Uterus (tissue), 4 donors: ENCODE results near the gene HLA-DMA. TPM values are rescaled to one million over a fixed set of nuclear protein-coding genes. Genes with fewer than 3 reads are reported as not detected.

Source experiments
- DNase-seq, 2 donors: peaks; one replicate each; pipeline ENCODE4 v3.0.0-alpha.2; 2019 to 2020
- H3K27ac ChIP-seq, 2 donors: fragments of 200-600 bp; sonication (generic); 1 replicate in 1 of 2; 2 replicates in 1 of 2; pipeline ENCODE4 v1.5.1; 2016 to 2018
- H3K27me3 ChIP-seq, 2 donors: fragments of 200-600 bp; sonication (generic); one replicate each; pipeline ENCODE4 v1.5.1; 2018 to 2019; ENCODE audit warnings: control low read depth in 1 of 2
- H3K36me3 ChIP-seq, 2 donors: fragments of 200-600 bp; sonication (generic); one replicate each; pipeline ENCODE4 v1.5.1; 2019; ENCODE audit warnings: control low read depth in 1 of 2
- H3K4me1 ChIP-seq, 2 donors: fragments of 200-600 bp; sonication (generic); one replicate each; pipeline ENCODE4 v1.5.1; 2018 to 2019; ENCODE audit warnings: control low read depth in 1 of 2
- H3K4me3 ChIP-seq, 2 donors: fragments of 200-600 bp; sonication (generic); 1 replicate in 1 of 2; 2 replicates in 1 of 2; pipeline ENCODE4 v1.5.1; 2018 to 2019; ENCODE audit warnings: mild to moderate bottlenecking in 1 of 2
- H3K9me3 ChIP-seq, 2 donors: fragments of 200-600 bp; sonication (generic); one replicate each; pipeline ENCODE4 v1.5.1; 2019; ENCODE audit warnings: control low read depth in 1 of 2
- POLR2A ChIP-seq, 2 donors: fragments of 450-650 bp; IDR thresholded peaks; one replicate each; pipeline ENCODE4 v1.6.1; 2016; ENCODE audit warnings: antibody characterized with exemption in 2 of 2, mild to moderate bottlenecking in 1 of 2, moderate library complexity in 1 of 2
- intact Hi-C: fragments of 100-400 bp; cut with DNase I; formaldehyde crosslinking; loops from one replicate; pipeline ENCODE4 v1.15.1; 2023; ENCODE audit warnings: low total_unique reads
- total RNA-seq, 4 donors: library from RNA; depleted of rRNA in 3 of 4; stranded (reverse); fragments of >200 nt in 3 of 4; gene quantifications; one replicate each; pipeline versions ENCODE4 v1.1.0 to v1.2.4, GENCODE V29; 2014 to 2023
- TF ChIP-seq, protein P1 (sequence below), 4 experiments: fragments of 200-600 bp in 2 of 4; fragments of 450-650 bp in 2 of 4; sonication (generic) in 2 of 4; IDR thresholded peaks; one replicate each; pipeline ENCODE4 v1.5.1; 2016 to 2019; ENCODE audit warnings: antibody characterized with exemption in 4 of 4, mild to moderate bottlenecking in 2 of 4, moderate library complexity in 1 of 4
- donor health status: DM: yes; HTN: yes; CAD: no.

HLA-DMA gene
- total RNA-seq, 4 donors from 2014 or later: 6.6 to 134 (median 51.7) TPM

DNA sequence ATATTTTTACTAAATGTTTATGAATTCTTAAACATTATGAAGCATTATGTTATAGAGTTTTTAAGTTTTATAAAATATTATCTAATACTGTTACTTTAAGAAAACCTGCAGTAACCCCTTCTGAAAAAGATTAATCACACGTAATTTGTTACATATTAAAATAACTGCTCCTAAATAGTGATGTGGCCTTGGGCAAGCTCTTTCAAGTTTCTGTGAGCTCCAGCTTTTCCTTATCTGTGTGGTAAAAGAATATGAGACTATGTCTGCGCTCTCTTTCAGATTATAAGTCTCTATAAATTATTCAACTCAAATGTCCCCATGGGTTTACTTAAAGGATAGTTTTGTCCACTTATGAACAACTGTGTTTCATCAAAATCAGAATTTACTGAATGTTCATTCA lies 44.0 kb downstream of the HLA-DMA start:
- Histone ChIP-seq H3K4me3 (no peak overlapping the region), H3K36me3 (no peaks in the 10 kb centered on the region), H3K27ac (no peak overlapping the region), H3K4me1 (no peaks in the 10 kb centered on the region), H3K9me3 (no peaks in the 10 kb centered on the region), H3K27me3 (no peaks in the 10 kb centered on the region)
- intact Hi-C loops: no loop called here
- TF ChIP-seq, protein P1, sequence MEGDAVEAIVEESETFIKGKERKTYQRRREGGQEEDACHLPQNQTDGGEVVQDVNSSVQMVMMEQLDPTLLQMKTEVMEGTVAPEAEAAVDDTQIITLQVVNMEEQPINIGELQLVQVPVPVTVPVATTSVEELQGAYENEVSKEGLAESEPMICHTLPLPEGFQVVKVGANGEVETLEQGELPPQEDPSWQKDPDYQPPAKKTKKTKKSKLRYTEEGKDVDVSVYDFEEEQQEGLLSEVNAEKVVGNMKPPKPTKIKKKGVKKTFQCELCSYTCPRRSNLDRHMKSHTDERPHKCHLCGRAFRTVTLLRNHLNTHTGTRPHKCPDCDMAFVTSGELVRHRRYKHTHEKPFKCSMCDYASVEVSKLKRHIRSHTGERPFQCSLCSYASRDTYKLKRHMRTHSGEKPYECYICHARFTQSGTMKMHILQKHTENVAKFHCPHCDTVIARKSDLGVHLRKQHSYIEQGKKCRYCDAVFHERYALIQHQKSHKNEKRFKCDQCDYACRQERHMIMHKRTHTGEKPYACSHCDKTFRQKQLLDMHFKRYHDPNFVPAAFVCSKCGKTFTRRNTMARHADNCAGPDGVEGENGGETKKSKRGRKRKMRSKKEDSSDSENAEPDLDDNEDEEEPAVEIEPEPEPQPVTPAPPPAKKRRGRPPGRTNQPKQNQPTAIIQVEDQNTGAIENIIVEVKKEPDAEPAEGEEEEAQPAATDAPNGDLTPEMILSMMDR (IDR thresholded peaks at IDR 0.05): no peak
- no peak for TF ChIP-seq POLR2A (IDR thresholded peaks at IDR 0.05)
- no peak for DNase-seq

DNA sequence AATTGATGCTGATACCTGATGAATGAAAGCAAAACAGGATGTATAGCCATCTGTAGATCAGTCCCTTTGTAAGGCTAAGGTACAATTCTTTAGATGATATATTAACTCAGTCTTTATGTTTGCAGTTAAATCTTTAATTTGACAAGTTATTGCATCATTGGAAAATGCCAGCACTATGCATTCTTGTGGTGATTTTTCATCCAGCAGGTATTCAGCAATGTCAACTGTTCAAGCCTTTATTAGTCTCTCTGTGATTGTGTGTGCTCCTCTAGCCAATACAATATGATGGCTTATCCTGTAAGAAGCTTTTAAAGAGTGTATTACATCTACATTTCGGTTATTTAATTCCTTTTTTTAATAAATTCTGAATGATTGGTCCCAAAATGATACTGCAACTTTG lies 46.4 kb downstream of the HLA-DMA start:
- Histone ChIP-seq H3K4me3 (no peak overlapping the region), H3K4me1 (no peaks in the 10 kb centered on the region), H3K9me3 (no peaks in the 10 kb centered on the region), H3K27me3 (no peaks in the 10 kb centered on the region), H3K36me3 (no peaks in the 10 kb centered on the region), H3K27ac (no peak overlapping the region)
- TF ChIP-seq, protein P1 (IDR thresholded peaks at IDR 0.05): no peak
- TF ChIP-seq POLR2A (IDR thresholded peaks at IDR 0.05): no peak
- DNase-seq: no peak
- intact Hi-C loops: no loop called here

DNA sequence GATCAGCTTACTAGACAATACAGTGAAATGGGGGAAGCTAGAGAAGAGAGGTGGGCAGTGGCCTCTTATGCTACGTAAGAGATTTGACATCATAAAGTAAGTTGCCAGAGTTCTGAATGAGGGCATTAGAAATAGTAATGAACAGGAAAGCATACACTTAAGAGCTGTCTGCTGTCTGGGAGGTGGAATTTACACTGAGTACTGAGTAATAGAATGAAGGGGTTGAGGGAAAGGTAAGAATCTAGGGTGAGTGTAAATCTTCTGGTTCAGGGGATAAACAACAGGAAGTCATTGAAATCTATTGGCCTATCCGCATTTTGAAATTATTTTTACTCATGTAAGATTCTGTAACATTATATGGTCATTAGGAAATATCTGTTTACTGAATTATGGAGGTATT lies 47.8 kb downstream of the HLA-DMA start:
- TF ChIP-seq, protein P1 (IDR thresholded peaks at IDR 0.05): no peak
- no peak for TF ChIP-seq POLR2A (IDR thresholded peaks at IDR 0.05)
- Histone ChIP-seq H3K27me3 (no peaks in the 10 kb centered on the region), H3K27ac (no peak overlapping the region), H3K36me3 (no peaks in the 10 kb centered on the region), H3K4me1 (no peaks in the 10 kb centered on the region), H3K9me3 (no peaks in the 10 kb centered on the region), H3K4me3 (no peak overlapping the region)
- intact Hi-C loops: no loop called here
- no peak for DNase-seq

DNA sequence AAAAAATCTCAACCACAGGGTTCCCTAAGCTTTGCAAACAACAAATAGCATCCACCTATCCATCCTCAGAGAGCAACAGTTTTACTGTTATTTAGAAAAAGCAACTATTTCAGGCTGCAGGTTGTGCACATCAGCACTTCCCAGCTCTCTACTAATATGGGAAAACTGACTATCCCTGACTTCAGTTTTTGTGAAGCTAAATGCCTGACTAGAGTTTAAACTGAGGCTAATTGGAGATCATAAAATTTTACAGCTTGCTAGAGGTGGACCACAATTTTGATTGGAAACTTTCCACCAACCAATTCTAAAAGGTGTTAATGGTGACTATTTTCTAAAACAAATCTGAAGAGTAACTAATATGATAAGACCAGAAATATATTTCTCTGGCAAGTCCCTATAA lies 48.9 kb downstream of the HLA-DMA start:
- no peak for TF ChIP-seq POLR2A (IDR thresholded peaks at IDR 0.05)
- TF ChIP-seq, protein P1 (IDR thresholded peaks at IDR 0.05): no peak
- DNase-seq: no peak
- H3K36me3 ChIP-seq: no peaks in the 10 kb centered on the region
- H3K4me1 ChIP-seq: no peaks in the 10 kb centered on the region
- H3K4me3 ChIP-seq: no peak overlapping the region
- no peak overlapping the region for H3K27ac ChIP-seq
- H3K27me3 ChIP-seq: no peaks in the 10 kb centered on the region
- H3K9me3 ChIP-seq: no peaks in the 10 kb centered on the region
- intact Hi-C loops: no loop called here

Other genes with a start within 250 kb of the HLA-DMA start
- 1 to 10 TPM in 1 of 4 donors, not detected in 3; 4.4 TPM for gene HLA-DQA2, start 211.7 kb downstream of the HLA-DMA start, total RNA-seq
- 1 to 10 TPM in 1 of 4 donors, under 1 TPM in 1, not detected in 2; 0.41 to 9.8 TPM for gene HLA-DQB2, start 189.6 kb downstream of the HLA-DMA start, total RNA-seq
- under 1 TPM in 2 of 4 donors, not detected in 2; 0.28 to 0.82 TPM for gene HLA-DOB, start 136.1 kb downstream of the HLA-DMA start, total RNA-seq
- 10 to 100 TPM in 2 of 4 donors, 1 to 10 TPM in 2; 3.0 to 42.4 (median 21.5) TPM for gene TAP2, start 114.4 kb downstream of the HLA-DMA start, total RNA-seq
- gene PSMB8, start 109.0 kb downstream of the HLA-DMA start, total RNA-seq: 10 to 100 TPM; 23.5 to 60.1 (median 27.2) TPM
- gene TAP1, start 99.4 kb downstream of the HLA-DMA start, total RNA-seq: 10 to 100 TPM; 18.2 to 62.2 (median 26.5) TPM
- gene PSMB9, start 98.9 kb downstream of the HLA-DMA start, total RNA-seq: 10 to 100 TPM; 14.0 to 50.7 (median 38.6) TPM
- 10 to 100 TPM; 16.9 to 29.4 (median 22.4) TPM for gene HLA-DMB, start 12.1 kb downstream of the HLA-DMA start, total RNA-seq
- gene BRD2, start 15.5 kb upstream of the HLA-DMA start, total RNA-seq: 100 to 1,000 TPM in 2 of 4 donors, 10 to 100 TPM in 2; 42.5 to 202 (median 120) TPM
- gene HLA-DOA, start 56.5 kb upstream of the HLA-DMA start, total RNA-seq: 10 to 100 TPM in 3 of 4 donors, 1 to 10 TPM in 1; 8.2 to 34.1 (median 18.4) TPM
- 100 to 1,000 TPM in 2 of 4 donors, 10 to 100 TPM in 2; 48.0 to 187 (median 135) TPM for gene HLA-DPA1, start 120.6 kb upstream of the HLA-DMA start, total RNA-seq
- gene HLA-DPB1, start 122.9 kb upstream of the HLA-DMA start, total RNA-seq: 100 to 1,000 TPM in 1 of 4 donors, 10 to 100 TPM in 3; 19.8 to 108 (median 43.6) TPM
- gene COL11A2, start 239.4 kb upstream of the HLA-DMA start, total RNA-seq: 1 to 10 TPM in 2 of 4 donors, under 1 TPM in 2; under 0.01 to 2.6 (median 1.0) TPM
- gene RXRB, start 247.6 kb upstream of the HLA-DMA start, total RNA-seq: 10 to 100 TPM; 28.6 to 71.0 (median 34.0) TPM
- gene SLC39A7, start 247.8 kb upstream of the HLA-DMA start, total RNA-seq: 10 to 100 TPM; 53.8 to 87.8 (median 57.5) TPM